ENCODE data around the gene COL7A1.

- TF ChIP-seq, protein P1, sequence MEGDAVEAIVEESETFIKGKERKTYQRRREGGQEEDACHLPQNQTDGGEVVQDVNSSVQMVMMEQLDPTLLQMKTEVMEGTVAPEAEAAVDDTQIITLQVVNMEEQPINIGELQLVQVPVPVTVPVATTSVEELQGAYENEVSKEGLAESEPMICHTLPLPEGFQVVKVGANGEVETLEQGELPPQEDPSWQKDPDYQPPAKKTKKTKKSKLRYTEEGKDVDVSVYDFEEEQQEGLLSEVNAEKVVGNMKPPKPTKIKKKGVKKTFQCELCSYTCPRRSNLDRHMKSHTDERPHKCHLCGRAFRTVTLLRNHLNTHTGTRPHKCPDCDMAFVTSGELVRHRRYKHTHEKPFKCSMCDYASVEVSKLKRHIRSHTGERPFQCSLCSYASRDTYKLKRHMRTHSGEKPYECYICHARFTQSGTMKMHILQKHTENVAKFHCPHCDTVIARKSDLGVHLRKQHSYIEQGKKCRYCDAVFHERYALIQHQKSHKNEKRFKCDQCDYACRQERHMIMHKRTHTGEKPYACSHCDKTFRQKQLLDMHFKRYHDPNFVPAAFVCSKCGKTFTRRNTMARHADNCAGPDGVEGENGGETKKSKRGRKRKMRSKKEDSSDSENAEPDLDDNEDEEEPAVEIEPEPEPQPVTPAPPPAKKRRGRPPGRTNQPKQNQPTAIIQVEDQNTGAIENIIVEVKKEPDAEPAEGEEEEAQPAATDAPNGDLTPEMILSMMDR (IDR thresholded peaks at IDR 0.05) = no peak
- TF ChIP-seq POLR2A (IDR thresholded peaks at IDR 0.05) = no peak
Measured at GRCh38 chr3:48591886-48592518, 3.1 kb downstream of the COL7A1 start.

Data from uterus (tissue), 2 donors.